Tibial nerve (tissue), 4 donors: ENCODE results near the gene CRABP2. TPM values are rescaled to one million over a fixed set of nuclear protein-coding genes. Genes with fewer than 3 reads are reported as not detected.

ENCODE experiments used
- DNase-seq, 2 donors: peaks; one replicate each; pipeline ENCODE4 v3.0.0-alpha.2; 2019; ENCODE audit warnings: low spot score in 2 of 2
- H3K27ac ChIP-seq, 4 donors: fragments of 200-600 bp; sonication (generic) in 3 of 4; one replicate each; pipeline ENCODE4 v1.5.1; 2017 to 2019; ENCODE audit warnings: mild to moderate bottlenecking in 1 of 4
- H3K27me3 ChIP-seq, 2 donors: fragments of 200-600 bp; sonication (generic) in 1 of 2; one replicate each; pipeline versions ENCODE4 v1.5.1 to v1.6.0; 2017 to 2019
- H3K36me3 ChIP-seq, 3 donors: fragments of 200-600 bp; sonication (generic); one replicate each; pipeline ENCODE4 v1.5.1; 2018 to 2019
- H3K4me1 ChIP-seq, 4 donors: fragments of 200-600 bp; sonication (generic) in 3 of 4; one replicate each; pipeline ENCODE4 v1.5.1; 2017 to 2019
- H3K4me3 ChIP-seq, 4 donors: fragments of 200-600 bp; sonication (generic) in 3 of 4; one replicate each; pipeline ENCODE4 v1.5.1; 2017 to 2019; ENCODE audit warnings: mild to moderate bottlenecking in 1 of 4, moderate library complexity in 1 of 4
- H3K9me3 ChIP-seq, 4 donors: fragments of 200-600 bp; sonication (generic) in 3 of 4; one replicate each; pipeline ENCODE4 v1.5.1; 2017 to 2019
- CTCF ChIP-seq, 5 experiments: fragments of 200-600 bp in 3 of 5; fragments of 450-650 bp in 2 of 5; sonication (generic) in 3 of 5; IDR thresholded peaks; one replicate each; pipeline ENCODE4 v1.5.1; 2016 to 2019; ENCODE audit warnings: antibody characterized with exemption in 5 of 5, mild to moderate bottlenecking in 3 of 5, moderate library complexity in 2 of 5
- EP300 ChIP-seq, 2 donors: sonication (generic); formaldehyde crosslinking; IDR thresholded peaks; one replicate each; pipeline ENCODE4 v1.6.1; 2017; ENCODE audit warnings: antibody characterized with exemption in 2 of 2, mild to moderate bottlenecking in 1 of 2
- POLR2A ChIP-seq, 2 donors: fragments of 450-650 bp; IDR thresholded peaks; one replicate each; pipeline ENCODE4 v1.6.1; 2017; ENCODE audit warnings: antibody characterized with exemption in 2 of 2, mild to moderate bottlenecking in 2 of 2, moderate library complexity in 2 of 2
- WGBS, 2 donors: methylation state at CpG; one replicate each; pipeline ENCODE4 v1.1.5; 2018; 5-methylcytosine and 5-hydroxymethylcytosine counted together
- total RNA-seq, 4 donors: library from RNA; depleted of rRNA; stranded (reverse); fragments of >200 nt; gene quantifications; one replicate each; pipeline ENCODE4 v1.1.0, GENCODE V29; 2016

CRABP2 gene
- total RNA-seq, 4 donors from 2014 or later: 3.5 to 13.2 (median 5.0) TPM

- no peak for DNase-seq
- TF ChIP-seq POLR2A (IDR thresholded peaks at IDR 0.05) (no peak), EP300 (IDR thresholded peaks at IDR 0.05) (no peak), CTCF (IDR thresholded peaks at IDR 0.05) (no peak)
- no peaks in the 10 kb centered on the region for H3K27me3 ChIP-seq
Measured at GRCh38 chr1:156711011-156711817, 5.8 kb upstream of the CRABP2 start.

GRCh38 chr1:156709757-156710489 lies 4.5 kb upstream of the CRABP2 start:
- H3K9me3 ChIP-seq: no peaks in the 10 kb centered on the region
- H3K4me3 ChIP-seq: no peak overlapping the region
- H3K4me1 ChIP-seq: peaks cover 0 to 77% (median 29%) of the 10 kb centered on the region in 4 donors
- TF ChIP-seq EP300 (IDR thresholded peaks at IDR 0.05) (no peak), POLR2A (IDR thresholded peaks at IDR 0.05) (no peak), CTCF (IDR thresholded peaks at IDR 0.05) (no peak)
- peak overlapping the region in 2 of 4 donors; percentile 65 to 86 for H3K27ac ChIP-seq
- peak; percentile 50 to 55 for DNase-seq
- H3K27me3 ChIP-seq: peaks cover 0 to 3% of the 10 kb centered on the region in 2 donors
- H3K36me3 ChIP-seq: no peaks in the 10 kb centered on the region
- 27 to 29% methylated on average over 11 of the region's 11 CpGs for WGBS, 2 donors

More at GRCh38 chr1:156711011-156711817, 5.8 kb upstream of the CRABP2 start:
- WGBS, 2 donors: 50 to 52% methylated on average over 9 of the region's 9 CpGs
- Histone ChIP-seq H3K9me3 (no peaks in the 10 kb centered on the region), H3K27ac (peak overlapping the region in 1 of 4 donors; percentile 86), H3K4me3 (no peak overlapping the region), H3K4me1 (peaks cover 0 to 64% (median 16%) of the 10 kb centered on the region in 4 donors), H3K36me3 (no peaks in the 10 kb centered on the region)

GRCh38 chr1:156709031-156709430 lies 3.6 kb upstream of the CRABP2 start:
- H3K9me3 ChIP-seq: no peaks in the 10 kb centered on the region
- H3K36me3 ChIP-seq: no peaks in the 10 kb centered on the region
- peak overlapping the region in 2 of 4 donors; percentile 12 to 86 for H3K27ac ChIP-seq
- 50 to 71% methylated on average over 4 of the region's 4 CpGs for WGBS, 2 donors
- no peak for DNase-seq
- H3K4me3 ChIP-seq: no peak overlapping the region
- H3K27me3 ChIP-seq: peaks cover 0 to 11% of the 10 kb centered on the region in 2 donors
- peaks cover 0 to 86% (median 36%) of the 10 kb centered on the region in 4 donors for H3K4me1 ChIP-seq
- TF ChIP-seq EP300 (IDR thresholded peaks at IDR 0.05) (no peak), CTCF (IDR thresholded peaks at IDR 0.05) (no peak), POLR2A (IDR thresholded peaks at IDR 0.05) (no peak)

GRCh38 chr1:156708218-156708661 lies 2.9 kb upstream of the CRABP2 start:
- H3K27me3 ChIP-seq: peaks cover 0 to 19% of the 10 kb centered on the region in 2 donors
- no peaks in the 10 kb centered on the region for H3K9me3 ChIP-seq
- peak overlapping the region in 2 of 4 donors; percentile 12 to 86 for H3K27ac ChIP-seq
- no peak for TF ChIP-seq POLR2A (IDR thresholded peaks at IDR 0.05)
- TF ChIP-seq EP300 (IDR thresholded peaks at IDR 0.05): no peak
- TF ChIP-seq CTCF (IDR thresholded peaks at IDR 0.05): no peak
- H3K4me1 ChIP-seq: peaks cover 0 to 94% (median 36%) of the 10 kb centered on the region in 4 donors
- no peaks in the 10 kb centered on the region for H3K36me3 ChIP-seq
- WGBS, 2 donors: 38 to 56% methylated on average over 4 of the region's 4 CpGs
- H3K4me3 ChIP-seq: no peak overlapping the region
- DNase-seq: no peak
